ENCODE data around the gene GSE1. TPM values are rescaled to one million over a fixed set of nuclear protein-coding genes. Genes with fewer than 3 reads are reported as not detected.

The GSE1 gene
- total and polyA plus RNA-seq, 9 of the 15 experiments (the other 6 are each of a cell fraction or from before 2014, with no cell fraction given) = 12.2 to 244 (median 57.9) TPM

- CTCF ChIA-PET (ENCODE audit: low intra/inter-chr PET ratio) = no interaction called here
- Histone ChIP-seq H2AFZ (ENCODE audit: low read depth, low read length) (no peak overlapping the region), H3K9ac (ENCODE audit: insufficient read depth in 1 of 2, low read depth in 2 of 2, low read length in 2 of 2) (peak overlapping the region in 1 of 2 experiments; percentile 3; a peak in 1 of 4 replicates), H3K4me3 (no peak overlapping the region), H3K9me3 (replicated peaks; ENCODE audit: control insufficient read depth, insufficient read depth, low read depth, low read length) (no peaks in the 10 kb centered on the region), H3K27ac (ENCODE audit: extremely low read depth, low read depth, low read length) (no peak overlapping the region), H3K79me2 (ENCODE audit: control insufficient read depth, insufficient read depth, low read length) (peaks cover 95% of the 10 kb centered on the region), H4K20me1 (replicated peaks; ENCODE audit: control insufficient read depth, insufficient read depth, low read length) (peaks cover 58% of the 10 kb centered on the region), H3K36me3 (ENCODE audit: control insufficient read depth, insufficient read depth, low read length) (peaks cover 99% of the 10 kb centered on the region), H3K27me3 (ENCODE audit: control insufficient read depth in 2 of 2, insufficient read depth in 2 of 2, low read length in 2 of 2) (no peaks in the 10 kb centered on the region), H3K4me1 (replicated peaks in 1 of 2; ENCODE audit: control insufficient read depth in 2 of 2, insufficient read depth in 2 of 2, low read length in 2 of 2) (peaks cover 0 to 88% of the 10 kb centered on the region in 2 experiments; a peak in 3 of 5 replicates), H3K9me1 (ENCODE audit: control insufficient read depth, insufficient read depth, low read length) (peaks cover 15% of the 10 kb centered on the region), H3K4me2 (ENCODE audit: insufficient read depth, low read length) (no peak overlapping the region)
- BruUV-seq (replicated peaks) = no TSS peak
- POLR2A ChIA-PET = interaction anchor here (0.6 kb wide), 1 partner anchor 14 kb away, joined by 4 read pairs; no protein-coding TSS in a partner anchor
- in situ Hi-C loops (cut with MboI) = no loop called here
- FAIRE-seq (no peak), ATAC-seq (peak; percentile 5; the same call in 2 of the 3 replicates), DNase-seq (ENCODE audit: extremely low read depth in 1 of 4, low spot score in 3 of 4) (no peak)
- 54% methylated on average over 10 of the region's 19 CpGs for WGBS (ENCODE audit: insufficient coverage, low coverage, missing lambda C conversion rate)
- peak; percentile 73; the same call in 1 of the 2 replicates for TF ChIP-seq POLR2G (IDR thresholded peaks at IDR 0.05; ENCODE audit: low read depth, low read length)
- no peak for TF ChIP-seq MAFK (IDR thresholded peaks at IDR 0.05; ENCODE audit: low read length)
- TF ChIP-seq POLR2B (IDR thresholded peaks at IDR 0.05; ENCODE audit: low read depth, partially characterized antibody) = no peak
- no peak for TF ChIP-seq DDX20 (tag; IDR thresholded peaks at IDR 0.05; ENCODE audit: low read depth)
- no peak for TF ChIP-seq CBFA2T2 (conservative IDR thresholded peaks at IDR 0.05)
- no peak for TF ChIP-seq CREB3 (tag; conservative IDR thresholded peaks at IDR 0.05; ENCODE audit: low read depth)
- TF ChIP-seq ZBTB11 (CRISPR knock-in tag; IDR thresholded peaks at IDR 0.05) = 0 out of 6 replicates have a peak, but pooled peaks of 1 of the 3 experiments have one; percentile 2
- peak; percentile 85 for TF ChIP-seq RBM22 (IDR thresholded peaks at IDR 0.05; ENCODE audit: low read depth, low read length, poor library complexity, severe bottlenecking)
- intact Hi-C loops (cut with micrococcal nuclease) = no loop called here
Measured at GRCh38 chr16:85645021-85645589, 32.0 kb downstream of the GSE1 start.
